WTC11 (cell line): Measurements from ENCODE around the gene PLAAT3. TPM values are rescaled to one million over a fixed set of nuclear protein-coding genes. Genes with fewer than 3 reads are reported as not detected.

Experiments
- ATAC-seq: fragments of 200-7000 bp; cut with Tn5 transposase; 2 replicates; pipeline ENCODE4 v1.10.0; 2021; ENCODE audit warnings: mild to moderate bottlenecking, moderate library complexity
- CTCF ChIA-PET: fragments of 300-600 bp; sonication (Branson Sonifier 250); formaldehyde crosslinking; loops from one replicate; lab custom pipeline; 2021; ENCODE audit warnings: antibody characterized with exemption; lab: Charles Lee
- POLR2A ChIA-PET: fragments of 350-600 bp; sonication (Branson Sonifier 250); formaldehyde crosslinking; loops from one replicate; lab custom pipeline; 2021; ENCODE audit warnings: antibody characterized with exemption; lab: Charles Lee
- DNase-seq: peaks from one replicate; pipeline ENCODE4 v3.0.0; 2021; ENCODE audit warnings: low spot score
- H3K27ac Mint-ChIP-seq: 2 replicates; pipeline ENCODE4 v1.8.0; 2021; ENCODE audit warnings: mixed read lengths
- H3K27me3 Mint-ChIP-seq: 2 replicates; pipeline ENCODE4 v1.8.0; 2021; ENCODE audit warnings: low read depth, mild to moderate bottlenecking, moderate library complexity, mixed read lengths
- H3K36me3 Mint-ChIP-seq: 2 replicates; pipeline ENCODE4 v1.8.0; 2021; ENCODE audit warnings: mixed read lengths
- H3K4me1 Mint-ChIP-seq: 2 replicates; pipeline ENCODE4 v1.8.0; 2022; ENCODE audit warnings: mixed read lengths
- H3K4me3 Mint-ChIP-seq: 2 replicates; pipeline ENCODE4 v1.8.0; 2021; ENCODE audit warnings: mild to moderate bottlenecking, moderate library complexity, mixed read lengths
- H3K9me3 Mint-ChIP-seq: 2 replicates; pipeline ENCODE4 v1.8.0; 2021; ENCODE audit warnings: mixed read lengths
- CBFB ChIP-seq: sonication (generic); formaldehyde crosslinking; IDR thresholded peaks from 2 replicates; pipeline ENCODE4 v1.8.1; 2022; ENCODE audit warnings: mild to moderate bottlenecking, low read depth, missing genetic modification reagents
- JAZF1 ChIP-seq: fragments of 250-450 bp; sonication (Bioruptor Pico); IDR thresholded peaks from 2 replicates; pipeline ENCODE4 v1.9.0; 2021; ENCODE audit warnings: moderate library complexity, mild to moderate bottlenecking, inconsistent platforms
- RORB ChIP-seq: fragments of 250-450 bp; sonication (Bioruptor Pico); IDR thresholded peaks from 2 replicates; pipeline ENCODE4 v1.9.0; 2021; ENCODE audit warnings: mild to moderate bottlenecking
- SOX15 ChIP-seq: fragments of 250-450 bp; sonication (Bioruptor Pico); IDR thresholded peaks from 2 replicates; pipeline ENCODE4 v1.9.0; 2021; ENCODE audit warnings: mild to moderate bottlenecking
- ZNF121 ChIP-seq: sonication (generic); formaldehyde crosslinking; IDR thresholded peaks from 2 replicates; pipeline ENCODE4 v1.8.0; 2023; ENCODE audit warnings: missing genetic modification reagents
- ZNF396 ChIP-seq: fragments of 250-450 bp; sonication (Bioruptor Pico); IDR thresholded peaks from 2 replicates; pipeline ENCODE4 v1.8.0; 2021; ENCODE audit warnings: mild to moderate bottlenecking, moderate library complexity, borderline replicate concordance
- ZNF423 ChIP-seq: fragments of 250-450 bp; sonication (Bioruptor Pico); IDR thresholded peaks from 2 replicates; pipeline ENCODE4 v2.1.2; 2022; ENCODE audit warnings: mild to moderate bottlenecking, moderate library complexity
- total RNA-seq: library from RNA; stranded (reverse); gene quantifications from 3 replicates; pipeline ENCODE4 v1.2.3, GENCODE V29; 2021
- TF ChIP-seq, protein P1 (sequence below): sonication (generic); formaldehyde crosslinking; IDR thresholded peaks from 2 replicates; pipeline ENCODE4 v1.8.1; 2023; ENCODE audit warnings: mild to moderate bottlenecking, missing genetic modification reagents
- TF ChIP-seq, protein P2 (sequence below): fragments of 250-450 bp; sonication (Bioruptor Pico); IDR thresholded peaks from 2 replicates; pipeline ENCODE4 v1.9.0; 2021; ENCODE audit warnings: mild to moderate bottlenecking
- TF ChIP-seq, protein P3 (sequence below): sonication (generic); formaldehyde crosslinking; IDR thresholded peaks from 2 replicates; pipeline ENCODE4 v1.8.1; 2023; ENCODE audit warnings: mild to moderate bottlenecking, missing genetic modification reagents
- TF ChIP-seq, protein P4 (sequence below): fragments of 200-600 bp; IDR thresholded peaks from 2 replicates; pipeline ENCODE4 v1.8.0; 2022; ENCODE audit warnings: antibody characterized with exemption
- TF ChIP-seq, protein P5 (sequence below): sonication (generic); formaldehyde crosslinking; IDR thresholded peaks from 2 replicates; pipeline ENCODE4 v1.8.0; 2022; ENCODE audit warnings: mild to moderate bottlenecking, missing genetic modification reagents

Gene PLAAT3
- total RNA-seq, 1 experiment from 2014 or later: 160 TPM

DNA sequence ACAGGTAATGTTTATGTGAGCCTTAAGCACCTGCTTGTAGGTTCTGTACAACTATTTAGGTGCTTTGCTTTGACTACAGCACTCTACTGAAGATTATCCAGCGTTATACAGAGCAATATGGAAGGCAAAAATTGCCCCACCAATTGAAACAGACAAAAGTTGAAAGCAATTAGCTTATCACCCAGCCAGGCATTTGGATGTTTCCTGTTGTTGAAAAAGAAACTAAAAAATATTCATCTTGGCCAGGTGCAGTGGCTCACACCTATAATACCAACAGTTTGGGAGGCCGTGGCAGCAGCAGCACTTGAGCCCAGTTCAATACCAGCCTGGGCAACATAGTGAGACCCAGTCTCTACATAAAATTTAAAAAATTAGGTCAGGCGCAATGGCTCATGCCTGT lies 38.4 kb upstream of the PLAAT3 start:
- Mint-ChIP-seq H3K4me3 (no peak overlapping the region), H3K27me3 (no peaks in the 10 kb centered on the region), H3K9me3 (no peaks in the 10 kb centered on the region), H3K36me3 (peaks cover 42% of the 10 kb centered on the region), H3K4me1 (no peaks in the 10 kb centered on the region), H3K27ac (no peak overlapping the region)
- ChIA-PET POLR2A (no interaction called here), CTCF (no interaction called here)
- ATAC-seq (no peak), DNase-seq (no peak)
- TF ChIP-seq ZNF121 (CRISPR knock-in tag): 0 out of 2 replicates have a peak, but pooled peaks have one; percentile 12
- TF ChIP-seq RORB (CRISPR knock-in tag): no peak
- no peak for TF ChIP-seq CBFB (CRISPR knock-in tag)

DNA sequence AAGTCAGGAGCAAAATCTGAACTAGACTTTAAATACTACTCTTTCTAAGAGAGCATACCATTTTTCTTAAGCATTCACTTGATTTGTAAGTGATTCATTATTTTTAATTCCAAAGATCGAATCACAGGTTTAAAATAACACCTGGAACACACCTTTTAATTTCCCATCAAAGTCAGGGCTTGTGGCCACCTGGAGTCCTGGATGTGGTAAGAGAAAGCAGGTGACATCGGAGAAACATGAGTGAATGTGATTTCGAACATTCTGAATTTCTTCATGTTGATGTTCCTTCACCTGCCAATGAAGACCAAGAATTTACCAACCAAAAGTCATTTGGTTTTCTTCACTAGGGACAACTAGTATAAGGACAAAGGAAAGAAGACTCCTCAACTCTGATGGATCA lies 29.0 kb upstream of the PLAAT3 start:
- H3K27me3 Mint-ChIP-seq: no peaks in the 10 kb centered on the region
- no peak overlapping the region for H3K4me3 Mint-ChIP-seq
- CTCF ChIA-PET: no interaction called here
- H3K9me3 Mint-ChIP-seq: no peaks in the 10 kb centered on the region
- no peak overlapping the region for H3K27ac Mint-ChIP-seq
- TF ChIP-seq ZNF423 (CRISPR knock-in tag): no peak
- TF ChIP-seq SOX15: no peak
- ATAC-seq (no peak), DNase-seq (no peak)
- peaks cover 50% of the 10 kb centered on the region for H3K36me3 Mint-ChIP-seq
- H3K4me1 Mint-ChIP-seq: no peaks in the 10 kb centered on the region
- POLR2A ChIA-PET: no interaction called here

DNA sequence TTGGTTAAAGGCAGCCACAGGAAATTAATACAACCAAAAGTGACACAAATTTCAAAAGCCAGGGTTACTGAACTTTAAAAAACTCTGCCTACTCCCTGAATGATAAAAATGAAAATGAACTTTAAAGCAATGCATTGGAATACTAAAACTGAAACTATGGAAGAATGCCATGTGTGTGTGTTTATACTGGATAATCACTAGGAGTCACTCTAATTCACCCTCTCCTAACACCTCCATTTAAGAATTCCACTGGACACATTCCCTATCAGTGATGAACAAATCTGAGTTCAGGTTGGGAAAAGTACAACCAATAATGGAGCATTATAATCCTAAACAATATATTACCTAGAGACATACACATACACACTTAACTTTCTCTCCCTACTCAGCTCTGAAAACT lies 27.5 kb upstream of the PLAAT3 start:
- ATAC-seq: no peak
- POLR2A ChIA-PET: no interaction called here
- DNase-seq: no peak
- CTCF ChIA-PET: no interaction called here
- Mint-ChIP-seq H3K36me3 (peaks cover 52% of the 10 kb centered on the region), H3K4me1 (no peaks in the 10 kb centered on the region), H3K27me3 (no peaks in the 10 kb centered on the region), H3K4me3 (no peak overlapping the region), H3K9me3 (no peaks in the 10 kb centered on the region), H3K27ac (no peak overlapping the region)
- TF ChIP-seq, protein P1, sequence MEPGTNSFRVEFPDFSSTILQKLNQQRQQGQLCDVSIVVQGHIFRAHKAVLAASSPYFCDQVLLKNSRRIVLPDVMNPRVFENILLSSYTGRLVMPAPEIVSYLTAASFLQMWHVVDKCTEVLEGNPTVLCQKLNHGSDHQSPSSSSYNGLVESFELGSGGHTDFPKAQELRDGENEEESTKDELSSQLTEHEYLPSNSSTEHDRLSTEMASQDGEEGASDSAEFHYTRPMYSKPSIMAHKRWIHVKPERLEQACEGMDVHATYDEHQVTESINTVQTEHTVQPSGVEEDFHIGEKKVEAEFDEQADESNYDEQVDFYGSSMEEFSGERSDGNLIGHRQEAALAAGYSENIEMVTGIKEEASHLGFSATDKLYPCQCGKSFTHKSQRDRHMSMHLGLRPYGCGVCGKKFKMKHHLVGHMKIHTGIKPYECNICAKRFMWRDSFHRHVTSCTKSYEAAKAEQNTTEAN (CRISPR knock-in tag): no peak
- TF ChIP-seq ZNF396 (CRISPR knock-in tag) (no peak), RORB (CRISPR knock-in tag) (no peak), JAZF1 (CRISPR knock-in tag) (no peak)
- TF ChIP-seq, protein P2, sequence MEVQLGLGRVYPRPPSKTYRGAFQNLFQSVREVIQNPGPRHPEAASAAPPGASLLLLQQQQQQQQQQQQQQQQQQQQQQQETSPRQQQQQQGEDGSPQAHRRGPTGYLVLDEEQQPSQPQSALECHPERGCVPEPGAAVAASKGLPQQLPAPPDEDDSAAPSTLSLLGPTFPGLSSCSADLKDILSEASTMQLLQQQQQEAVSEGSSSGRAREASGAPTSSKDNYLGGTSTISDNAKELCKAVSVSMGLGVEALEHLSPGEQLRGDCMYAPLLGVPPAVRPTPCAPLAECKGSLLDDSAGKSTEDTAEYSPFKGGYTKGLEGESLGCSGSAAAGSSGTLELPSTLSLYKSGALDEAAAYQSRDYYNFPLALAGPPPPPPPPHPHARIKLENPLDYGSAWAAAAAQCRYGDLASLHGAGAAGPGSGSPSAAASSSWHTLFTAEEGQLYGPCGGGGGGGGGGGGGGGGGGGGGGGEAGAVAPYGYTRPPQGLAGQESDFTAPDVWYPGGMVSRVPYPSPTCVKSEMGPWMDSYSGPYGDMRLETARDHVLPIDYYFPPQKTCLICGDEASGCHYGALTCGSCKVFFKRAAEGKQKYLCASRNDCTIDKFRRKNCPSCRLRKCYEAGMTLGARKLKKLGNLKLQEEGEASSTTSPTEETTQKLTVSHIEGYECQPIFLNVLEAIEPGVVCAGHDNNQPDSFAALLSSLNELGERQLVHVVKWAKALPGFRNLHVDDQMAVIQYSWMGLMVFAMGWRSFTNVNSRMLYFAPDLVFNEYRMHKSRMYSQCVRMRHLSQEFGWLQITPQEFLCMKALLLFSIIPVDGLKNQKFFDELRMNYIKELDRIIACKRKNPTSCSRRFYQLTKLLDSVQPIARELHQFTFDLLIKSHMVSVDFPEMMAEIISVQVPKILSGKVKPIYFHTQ (CRISPR knock-in tag): no peak
- TF ChIP-seq, protein P3, sequence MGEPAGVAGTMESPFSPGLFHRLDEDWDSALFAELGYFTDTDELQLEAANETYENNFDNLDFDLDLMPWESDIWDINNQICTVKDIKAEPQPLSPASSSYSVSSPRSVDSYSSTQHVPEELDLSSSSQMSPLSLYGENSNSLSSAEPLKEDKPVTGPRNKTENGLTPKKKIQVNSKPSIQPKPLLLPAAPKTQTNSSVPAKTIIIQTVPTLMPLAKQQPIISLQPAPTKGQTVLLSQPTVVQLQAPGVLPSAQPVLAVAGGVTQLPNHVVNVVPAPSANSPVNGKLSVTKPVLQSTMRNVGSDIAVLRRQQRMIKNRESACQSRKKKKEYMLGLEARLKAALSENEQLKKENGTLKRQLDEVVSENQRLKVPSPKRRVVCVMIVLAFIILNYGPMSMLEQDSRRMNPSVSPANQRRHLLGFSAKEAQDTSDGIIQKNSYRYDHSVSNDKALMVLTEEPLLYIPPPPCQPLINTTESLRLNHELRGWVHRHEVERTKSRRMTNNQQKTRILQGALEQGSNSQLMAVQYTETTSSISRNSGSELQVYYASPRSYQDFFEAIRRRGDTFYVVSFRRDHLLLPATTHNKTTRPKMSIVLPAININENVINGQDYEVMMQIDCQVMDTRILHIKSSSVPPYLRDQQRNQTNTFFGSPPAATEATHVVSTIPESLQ (CRISPR knock-in tag): no peak
- TF ChIP-seq, protein P4, sequence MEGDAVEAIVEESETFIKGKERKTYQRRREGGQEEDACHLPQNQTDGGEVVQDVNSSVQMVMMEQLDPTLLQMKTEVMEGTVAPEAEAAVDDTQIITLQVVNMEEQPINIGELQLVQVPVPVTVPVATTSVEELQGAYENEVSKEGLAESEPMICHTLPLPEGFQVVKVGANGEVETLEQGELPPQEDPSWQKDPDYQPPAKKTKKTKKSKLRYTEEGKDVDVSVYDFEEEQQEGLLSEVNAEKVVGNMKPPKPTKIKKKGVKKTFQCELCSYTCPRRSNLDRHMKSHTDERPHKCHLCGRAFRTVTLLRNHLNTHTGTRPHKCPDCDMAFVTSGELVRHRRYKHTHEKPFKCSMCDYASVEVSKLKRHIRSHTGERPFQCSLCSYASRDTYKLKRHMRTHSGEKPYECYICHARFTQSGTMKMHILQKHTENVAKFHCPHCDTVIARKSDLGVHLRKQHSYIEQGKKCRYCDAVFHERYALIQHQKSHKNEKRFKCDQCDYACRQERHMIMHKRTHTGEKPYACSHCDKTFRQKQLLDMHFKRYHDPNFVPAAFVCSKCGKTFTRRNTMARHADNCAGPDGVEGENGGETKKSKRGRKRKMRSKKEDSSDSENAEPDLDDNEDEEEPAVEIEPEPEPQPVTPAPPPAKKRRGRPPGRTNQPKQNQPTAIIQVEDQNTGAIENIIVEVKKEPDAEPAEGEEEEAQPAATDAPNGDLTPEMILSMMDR: no peak
- TF ChIP-seq, protein P5, sequence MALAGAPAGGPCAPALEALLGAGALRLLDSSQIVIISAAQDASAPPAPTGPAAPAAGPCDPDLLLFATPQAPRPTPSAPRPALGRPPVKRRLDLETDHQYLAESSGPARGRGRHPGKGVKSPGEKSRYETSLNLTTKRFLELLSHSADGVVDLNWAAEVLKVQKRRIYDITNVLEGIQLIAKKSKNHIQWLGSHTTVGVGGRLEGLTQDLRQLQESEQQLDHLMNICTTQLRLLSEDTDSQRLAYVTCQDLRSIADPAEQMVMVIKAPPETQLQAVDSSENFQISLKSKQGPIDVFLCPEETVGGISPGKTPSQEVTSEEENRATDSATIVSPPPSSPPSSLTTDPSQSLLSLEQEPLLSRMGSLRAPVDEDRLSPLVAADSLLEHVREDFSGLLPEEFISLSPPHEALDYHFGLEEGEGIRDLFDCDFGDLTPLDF (CRISPR knock-in tag): no peak
